HUES64 (cell line): ENCODE data around the gene NUDT17.

Experiments
- H3K27ac ChIP-seq: 2 replicates; pipeline ENCODE4 v1.7.0; 2013; ENCODE audit warnings: low read depth, low read length, inconsistent platforms
- H3K27me3 ChIP-seq: 2 replicates; pipeline ENCODE4 v1.6.1; 2013; ENCODE audit warnings: mild to moderate bottlenecking, low read length; ENCODE audit not compliant: insufficient read depth
- H3K36me3 ChIP-seq: 2 replicates; pipeline ENCODE4 v1.6.1; 2013; ENCODE audit warnings: mild to moderate bottlenecking, low read length; ENCODE audit not compliant: insufficient read depth
- H3K4me1 ChIP-seq: 2 replicates; pipeline ENCODE4 v1.6.1; 2013; ENCODE audit warnings: mild to moderate bottlenecking, low read length, moderate library complexity; ENCODE audit not compliant: insufficient read depth
- H3K4me3 ChIP-seq: 2 replicates; pipeline ENCODE4 v1.5.1; 2013; ENCODE audit warnings: mild to moderate bottlenecking, low read length, moderate library complexity
- H3K9ac ChIP-seq: 2 replicates; pipeline ENCODE4 v1.6.1; 2013; ENCODE audit warnings: mild to moderate bottlenecking, low read depth, low read length
- H3K9me3 ChIP-seq: 2 replicates; pipeline ENCODE4 v1.6.1; 2013; ENCODE audit warnings: low read depth, low read length; ENCODE audit not compliant: insufficient read depth
- WGBS: fragments of 150-250, 120-280 bp; methylation state at CpG from one replicate; pipeline ENCODE4 v1.1.7; 2013; ENCODE audit warnings: missing lambda C conversion rate; 5-methylcytosine and 5-hydroxymethylcytosine counted together

The NUDT17 gene

GRCh38 chr1:145849356-145850160, 4.1 kb downstream of the NUDT17 start:
- H3K27me3 ChIP-seq, result no peaks in the 10 kb centered on the region
- no peaks in the 10 kb centered on the region for H3K4me1 ChIP-seq
- peaks cover 62% of the 10 kb centered on the region for H3K36me3 ChIP-seq
- H3K9ac ChIP-seq, result no peak overlapping the region
- no peak overlapping the region for H3K4me3 ChIP-seq
- no peak overlapping the region for H3K27ac ChIP-seq
- WGBS, result 90% methylated on average over 15 of the region's 15 CpGs
- no peaks in the 10 kb centered on the region for H3K9me3 ChIP-seq

DNA sequence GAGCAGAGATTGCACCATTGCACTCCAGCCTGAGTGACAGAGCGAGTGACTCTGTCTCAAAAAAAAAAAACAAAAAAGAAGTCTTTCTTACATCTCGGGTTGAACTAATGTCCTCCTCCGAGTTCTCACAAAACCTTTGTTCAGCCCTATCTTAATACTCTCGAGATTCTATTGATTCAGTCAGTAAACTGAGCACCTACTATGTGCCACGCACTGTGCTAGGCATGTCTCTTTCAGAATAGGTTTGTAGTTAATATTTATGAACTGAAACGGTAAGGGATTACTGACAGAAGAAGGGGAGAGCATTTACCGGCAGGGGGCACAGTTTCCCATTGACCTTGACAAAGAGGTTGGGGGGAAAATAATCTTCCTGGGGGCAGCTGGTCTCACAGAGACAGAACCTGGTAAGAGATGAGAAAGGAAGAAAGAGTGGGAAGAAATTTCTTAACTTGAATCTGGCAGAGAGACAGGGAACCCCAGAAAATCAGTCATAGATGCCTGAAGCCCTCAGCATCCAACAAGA, 10.1 kb downstream of the NUDT17 start:
- Histone ChIP-seq H3K4me1 (peaks cover 4% of the 10 kb centered on the region; the same call in 1 of the 2 replicates), H3K27ac (no peak overlapping the region), H3K9me3 (no peaks in the 10 kb centered on the region; the same call in 1 of the 2 replicates), H3K9ac (no peak overlapping the region), H3K36me3 (peaks cover 63% of the 10 kb centered on the region), H3K27me3 (no peaks in the 10 kb centered on the region), H3K4me3 (no peak overlapping the region)
- 92% methylated on average over 7 of the region's 7 CpGs for WGBS

DNA sequence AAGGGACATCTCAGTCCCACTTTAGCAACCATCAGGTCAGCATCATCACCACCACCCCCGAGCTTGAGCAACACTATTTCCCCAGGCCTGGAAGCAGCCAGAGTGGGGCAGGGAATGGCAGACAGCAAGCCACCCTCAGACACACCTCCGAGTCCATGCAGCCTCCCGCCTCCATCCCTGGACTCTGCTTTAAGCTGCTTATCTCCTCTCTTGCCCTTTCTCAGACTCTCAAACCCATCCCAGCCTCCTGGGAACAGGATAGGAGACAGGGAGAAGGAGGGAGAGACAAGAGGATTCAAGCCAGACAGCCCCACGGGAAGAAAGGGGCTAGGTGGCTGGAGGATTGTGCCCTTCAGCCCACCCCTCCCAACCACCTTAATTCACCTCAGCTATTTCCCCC, 11.7 kb downstream of the NUDT17 start:
- Histone ChIP-seq H3K27ac (no peak overlapping the region), H3K4me1 (peaks cover 4% of the 10 kb centered on the region; the same call in 1 of the 2 replicates), H3K36me3 (peaks cover 49% of the 10 kb centered on the region), H3K4me3 (no peak overlapping the region), H3K9me3 (no peaks in the 10 kb centered on the region; the same call in 1 of the 2 replicates), H3K27me3 (no peaks in the 10 kb centered on the region), H3K9ac (no peak overlapping the region)
- 78% methylated on average over 4 of the region's 4 CpGs for WGBS

DNA sequence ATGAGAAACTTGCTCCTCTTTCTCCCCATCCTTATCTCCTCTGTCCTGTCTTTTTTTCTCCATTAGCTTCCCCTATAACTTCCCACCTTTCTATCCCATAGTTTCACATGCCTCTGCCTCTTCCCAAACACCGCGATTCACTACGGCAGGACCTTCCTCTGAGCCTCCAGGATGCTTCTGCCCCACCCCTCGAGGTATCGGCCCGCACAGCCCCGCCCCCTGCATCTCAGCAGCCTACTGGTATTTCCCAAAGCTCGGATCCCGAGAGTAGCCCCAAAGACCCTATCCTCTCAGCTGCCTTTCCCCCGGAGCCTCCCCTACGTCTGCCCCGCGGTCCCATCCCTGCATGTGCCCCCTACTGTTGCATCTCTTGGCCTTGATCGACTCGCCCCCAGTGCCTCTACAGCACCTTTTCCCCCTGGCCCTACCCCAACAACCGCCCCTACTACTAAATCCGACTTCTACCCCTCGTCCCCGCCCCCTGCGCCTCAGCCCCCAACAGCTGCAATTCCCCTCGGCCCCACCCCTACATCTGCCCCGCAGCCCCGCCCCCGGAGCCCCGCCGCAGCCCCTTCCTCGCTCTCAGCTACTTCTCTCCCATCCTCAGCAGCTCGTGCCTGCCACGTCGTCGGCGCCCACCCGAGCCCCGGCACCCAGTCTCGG, 12.9 kb downstream of the NUDT17 start:
- Histone ChIP-seq H3K4me3 (peak overlapping the region; percentile 81), H3K9ac (peak overlapping the region; percentile 88), H3K36me3 (peaks cover 39% of the 10 kb centered on the region), H3K27me3 (no peaks in the 10 kb centered on the region), H3K4me1 (peaks cover 4% of the 10 kb centered on the region; the same call in 1 of the 2 replicates), H3K27ac (peak overlapping the region; percentile 90), H3K9me3 (no peaks in the 10 kb centered on the region; the same call in 1 of the 2 replicates)
- under 1% methylated on average over 35 of the region's 35 CpGs for WGBS

DNA sequence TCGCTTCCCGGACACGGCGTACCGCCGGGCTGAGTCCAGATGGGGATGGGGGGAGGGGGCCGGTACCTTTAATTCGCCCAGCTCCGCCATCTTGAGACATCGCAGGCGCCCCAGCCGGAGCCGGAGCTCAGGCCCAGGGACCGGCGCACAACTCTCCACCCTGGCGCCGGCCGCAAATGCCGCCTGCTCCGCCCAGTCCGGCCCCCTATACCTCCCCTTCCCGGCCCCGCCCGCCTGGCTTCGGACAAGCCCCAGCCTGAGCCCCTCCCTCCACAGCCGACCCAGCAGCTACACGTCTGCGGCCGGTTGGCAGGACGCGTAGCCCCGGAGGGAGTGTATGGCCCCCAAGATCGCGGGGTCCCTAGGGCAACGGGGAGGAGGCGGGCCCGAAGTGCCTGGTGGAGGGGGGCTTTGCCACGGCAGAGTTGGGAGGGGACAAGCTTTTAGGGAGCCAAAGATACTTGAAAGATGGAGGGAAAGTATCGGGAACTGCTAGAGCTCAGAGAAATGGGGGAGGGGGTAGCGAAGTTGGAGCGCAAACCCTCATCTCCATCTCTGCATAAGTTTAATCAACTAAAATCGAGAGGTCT, 13.6 kb downstream of the NUDT17 start, which contains the start of gene PIAS3:
PIAS3 (minus strand) TSS at position 181 of the 590 bp plus-strand sequence; CDS start at position 90, 91 bp downstream.
- Histone ChIP-seq H3K36me3 (peaks cover 33% of the 10 kb centered on the region), H3K4me1 (peaks cover 4% of the 10 kb centered on the region; the same call in 1 of the 2 replicates)

DNA sequence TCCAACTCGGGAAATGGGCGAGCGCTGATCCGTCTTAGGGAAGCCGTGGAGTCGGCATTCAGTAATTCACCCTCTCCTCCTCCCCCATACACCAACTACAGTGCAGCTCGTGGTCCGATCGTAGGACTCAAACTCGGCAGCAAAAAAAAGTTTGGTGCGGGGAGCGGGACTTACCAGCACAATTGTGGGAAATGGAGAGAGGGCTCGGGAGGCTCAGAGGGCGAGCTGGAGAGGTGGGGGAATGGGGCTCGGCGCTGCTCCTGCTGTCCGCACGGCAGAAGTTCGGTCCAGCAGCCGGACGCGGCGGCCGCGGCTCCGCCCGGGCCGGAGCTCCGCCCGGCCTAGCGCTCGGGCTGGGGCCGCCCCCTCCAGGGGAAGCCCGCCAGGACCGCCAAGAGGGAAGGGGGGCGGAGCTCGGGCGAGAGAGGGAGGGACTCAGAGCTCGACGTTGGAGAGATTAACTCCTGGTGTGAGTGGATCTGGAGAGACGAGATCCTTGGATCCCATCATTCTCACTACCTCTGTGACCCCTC, 14.1 kb downstream of the NUDT17 start:
- no peaks in the 10 kb centered on the region; the same call in 1 of the 2 replicates for H3K9me3 ChIP-seq
- no peaks in the 10 kb centered on the region for H3K27me3 ChIP-seq
- H3K9ac ChIP-seq, result peak overlapping the region; percentile 88
- H3K36me3 ChIP-seq, result peaks cover 27% of the 10 kb centered on the region
- peak overlapping the region; percentile 56; the same call in 1 of the 2 replicates for H3K27ac ChIP-seq
- WGBS, result under 1% methylated on average over 40 of the region's 41 CpGs
- peaks cover 4% of the 10 kb centered on the region; the same call in 1 of the 2 replicates for H3K4me1 ChIP-seq
- peak overlapping the region; percentile 81 for H3K4me3 ChIP-seq

More for the DNA sequence above, 13.6 kb downstream of the NUDT17 start, which contains the start of gene PIAS3:
- Histone ChIP-seq H3K9ac (peak within 1 kb of the TSS; percentile 88), H3K9me3 (no peaks in the 10 kb centered on the region; the same call in 1 of the 2 replicates), H3K27me3 (no peaks in the 10 kb centered on the region), H3K27ac (peak within 1 kb of the TSS; percentile 90), H3K4me3 (peak within 1 kb of the TSS; percentile 81)
- WGBS, result under 1% methylated on average over 42 of the region's 42 CpGs

GRCh38 chr1:145863282-145864018, 18.0 kb downstream of the NUDT17 start:
- Histone ChIP-seq H3K27me3 (no peaks in the 10 kb centered on the region), H3K27ac (no peak overlapping the region), H3K36me3 (no peaks in the 10 kb centered on the region), H3K4me1 (peaks cover 4% of the 10 kb centered on the region; the same call in 1 of the 2 replicates), H3K9ac (no peak overlapping the region), H3K9me3 (no peaks in the 10 kb centered on the region), H3K4me3 (no peak overlapping the region)
- WGBS, result 83% methylated on average over 4 of the region's 5 CpGs

GRCh38 chr1:145868232-145868631, 22.8 kb downstream of the NUDT17 start:
- 90% methylated on average over 4 of the region's 4 CpGs for WGBS
- Histone ChIP-seq H3K27me3 (peaks cover 22% of the 10 kb centered on the region), H3K4me3 (no peak overlapping the region), H3K9ac (no peak overlapping the region), H3K36me3 (no peaks in the 10 kb centered on the region), H3K27ac (no peak overlapping the region), H3K4me1 (peaks cover 5% of the 10 kb centered on the region), H3K9me3 (no peaks in the 10 kb centered on the region)

DNA sequence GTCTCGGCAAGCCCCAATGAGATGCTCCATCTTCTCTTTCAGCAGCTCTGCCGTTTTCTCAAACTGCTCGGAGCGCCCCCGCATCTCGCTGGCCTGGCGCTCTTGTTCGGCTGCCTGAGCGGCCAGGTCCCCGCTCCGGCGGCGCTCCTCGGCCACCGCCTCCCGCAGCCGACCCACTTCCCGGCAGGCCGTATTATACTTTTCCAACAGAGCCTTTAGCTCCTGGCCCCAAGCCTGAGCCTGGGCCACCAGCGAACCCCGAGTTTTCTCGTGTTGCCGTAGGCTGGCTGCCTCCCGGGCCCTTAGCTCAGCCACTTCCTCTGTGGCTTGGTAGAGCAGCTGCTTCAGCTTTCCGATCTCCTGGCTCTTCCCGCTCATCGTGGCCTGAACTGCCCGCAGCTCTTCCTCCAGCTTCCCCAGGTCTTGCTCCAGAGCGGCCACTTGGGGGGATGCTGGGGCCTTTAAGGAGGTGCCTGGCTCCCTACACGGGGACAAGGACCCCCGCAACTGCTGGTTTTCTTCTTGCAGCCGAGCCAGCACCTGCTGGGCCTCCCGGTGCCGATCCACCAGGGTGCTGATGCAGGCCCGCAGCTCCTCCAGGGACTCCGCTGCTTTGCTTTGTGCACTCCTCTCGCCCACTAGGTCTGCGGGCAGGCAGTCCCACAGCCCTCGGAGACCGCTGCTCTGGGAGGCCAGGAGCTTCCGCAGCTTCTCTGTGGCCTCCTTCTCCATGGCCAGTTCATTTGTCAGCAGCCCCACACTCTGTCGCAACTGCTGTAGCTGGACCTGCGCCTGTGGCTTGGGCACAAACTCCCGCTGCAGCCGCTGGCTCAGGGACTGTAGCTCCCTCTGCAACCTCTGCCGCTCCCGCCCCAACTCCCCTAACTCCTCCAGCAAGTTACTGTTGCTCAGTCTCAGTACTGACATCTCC, 26.8 kb downstream of the NUDT17 start:
- Histone ChIP-seq H3K27me3 (peaks cover 34% of the 10 kb centered on the region), H3K9ac (peak overlapping the region; percentile 66), H3K4me1 (peaks cover 5% of the 10 kb centered on the region), H3K27ac (no peak overlapping the region), H3K36me3 (no peaks in the 10 kb centered on the region), H3K4me3 (peak overlapping the region; percentile 57), H3K9me3 (no peaks in the 10 kb centered on the region)
- 22% methylated on average over 47 of the region's 47 CpGs for WGBS
